Endothelial cell of umbilical vein (primary cell): Measurements from ENCODE around the gene ACOX3. TPM values are rescaled to one million over a fixed set of nuclear protein-coding genes. Genes with fewer than 3 reads are reported as not detected.

Experiments
- BruUV-seq: library from RNA; stranded (reverse); fragments of 400-500 nt; replicated peaks from 2 replicates; lab custom pipeline; 2021; lab: Mats Ljungman, UMichigan
- CTCF ChIA-PET: fragments of 300-600, 350-600 bp; sonication (Branson Sonifier 250); formaldehyde crosslinking; loops from one replicate; lab custom pipeline; 2021; ENCODE audit warnings: antibody characterized with exemption, inconsistent platforms; lab: Charles Lee
- POLR2A ChIA-PET: fragments of 300-600, 350-600 bp; sonication (Branson Sonifier 250); formaldehyde crosslinking; loops from one replicate; lab custom pipeline; 2021; ENCODE audit warnings: antibody characterized with exemption, inconsistent platforms; lab: Charles Lee
- DNase-seq: peaks from one replicate; pipeline ENCODE4 v3.0.0-alpha.2; 2011; ENCODE audit warnings: low read depth, low spot score
- FAIRE-seq: peaks from 2 replicates; lab custom pipeline; 2011; peaks lifted over from hg19 to GRCh38; lab: Jason Lieb, UNC
- H2AFZ ChIP-seq: 2 replicates; pipeline ENCODE4 v1.6.0; 2012; ENCODE audit warnings: low read depth, low read length, control low read depth, inconsistent platforms
- H3K27ac ChIP-seq: 2 replicates; pipeline ENCODE4 v1.5.1; 2011; ENCODE audit warnings: low read depth, mild to moderate bottlenecking, control low read depth, low read length, moderate library complexity; ENCODE audit not compliant: insufficient read depth
- H3K27me3 ChIP-seq, 2 experiments: 2 replicates each; pipeline versions ENCODE4 v1.6.0 to v1.6.1; 2011; ENCODE audit warnings: low read length in 2 of 2, mixed read lengths in 1 of 2; ENCODE audit not compliant: control insufficient read depth in 2 of 2, insufficient read depth in 2 of 2
- H3K36me3 ChIP-seq, 2 experiments: 2 replicates in 1 of 2; 3 replicates in 1 of 2; pipeline ENCODE4 v1.5.1; 2011; ENCODE audit warnings: low read length in 2 of 2, mild to moderate bottlenecking in 1 of 2, moderate library complexity in 1 of 2; ENCODE audit not compliant: control insufficient read depth in 2 of 2, insufficient read depth in 2 of 2; ENCODE audit errors: extremely low read depth in 1 of 2
- H3K4me1 ChIP-seq: 3 replicates; pipeline ENCODE4 v1.5.1; 2011; ENCODE audit warnings: mild to moderate bottlenecking, low read length; ENCODE audit not compliant: control insufficient read depth, insufficient read depth; ENCODE audit errors: extremely low read depth
- H3K4me2 ChIP-seq: 2 replicates; pipeline ENCODE4 v1.6.1; 2011; ENCODE audit warnings: low read length, control low read depth, mixed read lengths; ENCODE audit not compliant: insufficient read depth
- H3K4me3 ChIP-seq, 3 experiments: fragments of 200-600 bp in 1 of 3; sonication (generic), shearing (Covaris generic) in 1 of 3; replicated peaks in 1 of 3; 2 replicates each; pipeline ENCODE4 v1.5.1; 2011 to 2016; ENCODE audit warnings: control low read depth in 3 of 3, low read length in 3 of 3, mild to moderate bottlenecking in 2 of 3, inconsistent platforms in 1 of 3, low read depth in 1 of 3, moderate library complexity in 1 of 3; ENCODE audit not compliant: insufficient read depth in 1 of 3
- H3K79me2 ChIP-seq: 2 replicates; pipeline ENCODE4 v1.6.0; 2012; ENCODE audit warnings: low read length, inconsistent platforms; ENCODE audit not compliant: control insufficient read depth, insufficient read depth
- H3K9ac ChIP-seq: replicated peaks from 2 replicates; pipeline ENCODE3; 2011; ENCODE audit warnings: low read length, control low read depth; ENCODE audit not compliant: insufficient read depth; ENCODE audit errors: extremely low read depth
- H3K9me1 ChIP-seq: replicated peaks from 3 replicates; pipeline ENCODE4 v1.6.0; 2011; ENCODE audit warnings: mild to moderate bottlenecking, low read length; ENCODE audit not compliant: control insufficient read depth, insufficient read depth; ENCODE audit errors: extremely low read depth
- H3K9me3 ChIP-seq: replicated peaks from 2 replicates; pipeline ENCODE4 v1.5.1; 2012; ENCODE audit warnings: low read length, inconsistent platforms; ENCODE audit not compliant: control insufficient read depth, insufficient read depth
- H4K20me1 ChIP-seq: replicated peaks from 2 replicates; pipeline ENCODE3; 2011; ENCODE audit warnings: mild to moderate bottlenecking, low read length; ENCODE audit not compliant: control insufficient read depth, insufficient read depth; ENCODE audit errors: extremely low read depth
- EZH2 ChIP-seq: IDR thresholded peaks from 2 replicates; pipeline ENCODE4 v1.6.1; 2012; ENCODE audit warnings: borderline replicate concordance, low read depth, mild to moderate bottlenecking, moderate library complexity, low read length, inconsistent platforms; ENCODE audit not compliant: severe bottlenecking
- GATA2 ChIP-seq: IDR thresholded peaks from 2 replicates; pipeline ENCODE4 v1.7.0; 2011; ENCODE audit warnings: low read depth, mild to moderate bottlenecking, moderate library complexity, mixed read lengths, low read length; ENCODE audit not compliant: insufficient read length, insufficient read depth
- JUN ChIP-seq: IDR thresholded peaks from 2 replicates; pipeline ENCODE4 v1.6.1; 2011; ENCODE audit warnings: borderline replicate concordance, low read depth; ENCODE audit not compliant: insufficient read length, insufficient read depth
- MYC ChIP-seq: IDR thresholded peaks from one replicate; pipeline ENCODE4 v1.6.1; 2011; ENCODE audit warnings: mild to moderate bottlenecking, low read depth, low read length
- POLR2A ChIP-seq: IDR thresholded peaks from 2 replicates; pipeline ENCODE4 v1.6.1; 2012; ENCODE audit warnings: low read depth, mild to moderate bottlenecking, control low read depth, low read length
- POLR2AphosphoS5 ChIP-seq: IDR thresholded peaks from 2 replicates; pipeline ENCODE4 v1.6.1; 2012; ENCODE audit warnings: low read depth, mild to moderate bottlenecking, control low read depth, low read length, moderate library complexity; ENCODE audit not compliant: insufficient read depth
- dilution Hi-C: fragments of 300-500 bp; cut with MboI; formaldehyde crosslinking; loops from one replicate; pipeline ENCODE4 v1.15.0; 2019; ENCODE audit warnings: low sequenced_read_pairs; ENCODE audit not compliant: extremely low pct_ligation_motif_present
- intact Hi-C: fragments of 100-400 bp; cut with micrococcal nuclease; formaldehyde crosslinking; loops from one replicate; pipeline ENCODE4 v1.10.0; 2022
- polyA plus RNA-seq, 4 experiments: library from polyadenylated mRNA; depleted of rRNA in 3 of 4; stranded (reverse) in 3 of 4; unstranded in 1 of 4; fragments of >200 nt; gene quantifications; 2 replicates each; pipeline versions ENCODE4 v1.2.1 to v1.2.3, GENCODE V29; 2011 to 2012; ENCODE audit warnings: missing spikeins in 1 of 4
- total RNA-seq: library from RNA; stranded (reverse); gene quantifications from 2 replicates; pipeline ENCODE4 v1.2.3, GENCODE V29; 2021
- TF ChIP-seq, protein P1 (sequence below): IDR thresholded peaks from 2 replicates; pipeline ENCODE4 v1.6.1; 2011; ENCODE audit not compliant: insufficient read depth, insufficient read length
- TF ChIP-seq, protein P2 (sequence below), 2 donors: IDR thresholded peaks; 1 replicate in 1 of 2; 2 replicates in 1 of 2; pipeline ENCODE4 v1.5.1; 2011; ENCODE audit warnings: low read length in 2 of 2, mild to moderate bottlenecking in 2 of 2, moderate library complexity in 2 of 2, control low read depth in 1 of 2, inconsistent platforms in 1 of 2, low read depth in 1 of 2; ENCODE audit not compliant: insufficient read depth in 1 of 2; ENCODE audit errors: extremely low read depth in 1 of 2

ACOX3 gene
- total and polyA plus RNA-seq, 2 donors (not counting 3 experiments of a cell fraction or from before 2014, with no cell fraction given) = 13.0 to 26.3 TPM

DNA sequence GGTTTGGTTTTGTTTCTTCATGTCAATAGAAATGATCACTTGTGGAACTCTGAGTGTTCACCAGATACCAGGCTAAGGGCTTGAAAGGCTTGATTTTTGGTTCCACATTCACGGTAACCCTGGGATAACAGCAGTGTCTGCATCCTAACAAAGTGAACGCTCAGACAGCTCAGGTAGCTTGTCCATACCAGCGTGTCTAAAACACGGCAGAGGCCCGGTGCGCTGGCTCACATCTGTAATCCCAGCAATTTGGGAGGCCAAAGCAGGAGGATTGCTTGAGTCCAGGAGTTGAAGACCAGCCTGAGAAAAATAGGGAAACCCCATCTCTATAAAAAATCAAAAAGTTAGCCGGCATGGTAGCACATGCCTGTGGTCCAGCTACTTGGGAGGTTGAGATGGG lies 122.0 kb downstream of the ACOX3 start:
- Histone ChIP-seq H2AFZ (no peak overlapping the region), H4K20me1 (no peaks in the 10 kb centered on the region), H3K4me3 (no peak overlapping the region), H3K36me3 (no peaks in the 10 kb centered on the region), H3K4me2 (no peak overlapping the region), H3K27ac (no peak overlapping the region), H3K27me3 (peaks cover 3% of the 10 kb centered on the region in 2 experiments), H3K9me1 (no peaks in the 10 kb centered on the region), H3K9me3 (no peaks in the 10 kb centered on the region), H3K9ac (no peak overlapping the region), H3K79me2 (no peaks in the 10 kb centered on the region), H3K4me1 (peaks cover 7% of the 10 kb centered on the region)
- intact Hi-C loops = no loop called here
- FAIRE-seq = no peak
- no peak for DNase-seq
- dilution Hi-C loops = no loop called here
- CTCF ChIA-PET = no interaction called here
- no peak for TF ChIP-seq JUN
- POLR2A ChIA-PET = no interaction called here
- BruUV-seq = no TSS peak

DNA sequence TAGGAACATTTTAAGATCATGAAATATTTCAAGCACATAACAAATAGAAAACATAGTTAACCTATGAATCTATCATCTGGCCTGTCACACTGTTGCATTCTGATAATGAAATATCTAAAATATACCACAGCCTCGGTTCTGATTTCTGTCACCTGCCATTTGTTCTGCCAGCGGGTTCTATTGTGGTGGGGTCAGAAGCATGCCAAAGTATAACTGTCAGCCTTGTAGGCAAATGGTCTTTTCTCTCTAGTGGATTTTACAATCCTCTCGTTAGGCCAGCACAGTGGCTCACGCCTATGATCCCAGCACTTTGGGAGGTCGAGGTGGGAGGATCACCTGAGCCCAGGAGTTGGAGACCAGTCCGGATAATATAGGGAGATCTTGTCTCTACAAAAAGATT lies 123.0 kb downstream of the ACOX3 start:
- H3K9me3 ChIP-seq = no peaks in the 10 kb centered on the region
- no peak overlapping the region for H3K4me3 ChIP-seq
- BruUV-seq = no TSS peak
- dilution Hi-C loops (no loop called here), intact Hi-C loops (no loop called here)
- no peaks in the 10 kb centered on the region for H3K36me3 ChIP-seq
- DNase-seq (no peak), FAIRE-seq (no peak)
- H3K4me1 ChIP-seq = peaks cover 7% of the 10 kb centered on the region
- H3K9ac ChIP-seq = no peak overlapping the region
- no peak overlapping the region for H3K4me2 ChIP-seq
- H4K20me1 ChIP-seq = no peaks in the 10 kb centered on the region
- no peaks in the 10 kb centered on the region for H3K9me1 ChIP-seq
- H3K27ac ChIP-seq = no peak overlapping the region
- POLR2A ChIA-PET = no interaction called here
- CTCF ChIA-PET = no interaction called here
- H2AFZ ChIP-seq = no peak overlapping the region
- peaks cover 1 to 3% of the 10 kb centered on the region in 2 experiments for H3K27me3 ChIP-seq
- TF ChIP-seq GATA2 = no peak
- TF ChIP-seq POLR2AphosphoS5 = no peak
- TF ChIP-seq MYC = no peak
- no peak for TF ChIP-seq POLR2A
- TF ChIP-seq EZH2 = no peak
- TF ChIP-seq, protein P1, sequence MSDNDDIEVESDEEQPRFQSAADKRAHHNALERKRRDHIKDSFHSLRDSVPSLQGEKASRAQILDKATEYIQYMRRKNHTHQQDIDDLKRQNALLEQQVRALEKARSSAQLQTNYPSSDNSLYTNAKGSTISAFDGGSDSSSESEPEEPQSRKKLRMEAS = no peak
- TF ChIP-seq, protein P2, sequence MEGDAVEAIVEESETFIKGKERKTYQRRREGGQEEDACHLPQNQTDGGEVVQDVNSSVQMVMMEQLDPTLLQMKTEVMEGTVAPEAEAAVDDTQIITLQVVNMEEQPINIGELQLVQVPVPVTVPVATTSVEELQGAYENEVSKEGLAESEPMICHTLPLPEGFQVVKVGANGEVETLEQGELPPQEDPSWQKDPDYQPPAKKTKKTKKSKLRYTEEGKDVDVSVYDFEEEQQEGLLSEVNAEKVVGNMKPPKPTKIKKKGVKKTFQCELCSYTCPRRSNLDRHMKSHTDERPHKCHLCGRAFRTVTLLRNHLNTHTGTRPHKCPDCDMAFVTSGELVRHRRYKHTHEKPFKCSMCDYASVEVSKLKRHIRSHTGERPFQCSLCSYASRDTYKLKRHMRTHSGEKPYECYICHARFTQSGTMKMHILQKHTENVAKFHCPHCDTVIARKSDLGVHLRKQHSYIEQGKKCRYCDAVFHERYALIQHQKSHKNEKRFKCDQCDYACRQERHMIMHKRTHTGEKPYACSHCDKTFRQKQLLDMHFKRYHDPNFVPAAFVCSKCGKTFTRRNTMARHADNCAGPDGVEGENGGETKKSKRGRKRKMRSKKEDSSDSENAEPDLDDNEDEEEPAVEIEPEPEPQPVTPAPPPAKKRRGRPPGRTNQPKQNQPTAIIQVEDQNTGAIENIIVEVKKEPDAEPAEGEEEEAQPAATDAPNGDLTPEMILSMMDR (IDR thresholded peaks at IDR 0.05; ENCODE audit: extremely low read depth in 1 of 2, insufficient read depth in 1 of 2, low read depth in 1 of 2, low read length in 2 of 2) = no peak
- no peaks in the 10 kb centered on the region for H3K79me2 ChIP-seq
